ENCODE measurements around the gene MYO7B. TPM values are rescaled to one million over a fixed set of nuclear protein-coding genes. Genes with fewer than 3 reads are reported as not detected.

The MYO7B gene
- total and polyA plus RNA-seq, 9 of the 15 experiments (the other 6 are each of a cell fraction or from before 2014, with no cell fraction given) = 0.08 TPM; not detected in 8

- CTCF ChIA-PET (ENCODE audit: low intra/inter-chr PET ratio) = no interaction called here
- BruUV-seq (replicated peaks) = no TSS peak
- Histone ChIP-seq H3K27me3 (ENCODE audit: control insufficient read depth in 2 of 2, insufficient read depth in 2 of 2, low read length in 2 of 2) (peaks cover 54 to 79% of the 10 kb centered on the region in 2 experiments), H3K9me1 (ENCODE audit: control insufficient read depth, insufficient read depth, low read length) (no peaks in the 10 kb centered on the region), H3K79me2 (ENCODE audit: control insufficient read depth, insufficient read depth, low read length) (no peaks in the 10 kb centered on the region), H3K4me2 (ENCODE audit: insufficient read depth, low read length) (no peak overlapping the region), H4K20me1 (replicated peaks; ENCODE audit: control insufficient read depth, insufficient read depth, low read length) (no peaks in the 10 kb centered on the region), H3K36me3 (ENCODE audit: control insufficient read depth, insufficient read depth, low read length) (no peaks in the 10 kb centered on the region; the same call in 2 of the 3 replicates), H2AFZ (ENCODE audit: low read depth, low read length) (no peak overlapping the region), H3K9me3 (replicated peaks; ENCODE audit: control insufficient read depth, insufficient read depth, low read depth, low read length) (no peaks in the 10 kb centered on the region), H3K9ac (ENCODE audit: insufficient read depth in 1 of 2, low read depth in 2 of 2, low read length in 2 of 2) (peak overlapping the region in 1 of 2 experiments; percentile 40; a peak in 2 of 4 replicates), H3K4me3 (no peak overlapping the region), H3K27ac (ENCODE audit: extremely low read depth, low read depth, low read length) (no peak overlapping the region), H3K4me1 (replicated peaks in 1 of 2; ENCODE audit: control insufficient read depth in 2 of 2, insufficient read depth in 2 of 2, low read length in 2 of 2) (peaks cover 0 to 11% of the 10 kb centered on the region in 2 experiments; a peak in 2 of 5 replicates)
- WGBS (ENCODE audit: insufficient coverage, low coverage, missing lambda C conversion rate) = 2% methylated on average over 24 of the region's 24 CpGs
- in situ Hi-C loops (cut with MboI) = no loop called here
- ATAC-seq = peak; percentile 22; the same call in 1 of the 3 replicates
- POLR2A ChIA-PET = no interaction called here
- FAIRE-seq = no peak
- intact Hi-C loops (cut with micrococcal nuclease) = no loop called here
- no peak for DNase-seq (ENCODE audit: extremely low read depth in 1 of 4, low spot score in 3 of 4)
- TF ChIP-seq, protein P1, sequence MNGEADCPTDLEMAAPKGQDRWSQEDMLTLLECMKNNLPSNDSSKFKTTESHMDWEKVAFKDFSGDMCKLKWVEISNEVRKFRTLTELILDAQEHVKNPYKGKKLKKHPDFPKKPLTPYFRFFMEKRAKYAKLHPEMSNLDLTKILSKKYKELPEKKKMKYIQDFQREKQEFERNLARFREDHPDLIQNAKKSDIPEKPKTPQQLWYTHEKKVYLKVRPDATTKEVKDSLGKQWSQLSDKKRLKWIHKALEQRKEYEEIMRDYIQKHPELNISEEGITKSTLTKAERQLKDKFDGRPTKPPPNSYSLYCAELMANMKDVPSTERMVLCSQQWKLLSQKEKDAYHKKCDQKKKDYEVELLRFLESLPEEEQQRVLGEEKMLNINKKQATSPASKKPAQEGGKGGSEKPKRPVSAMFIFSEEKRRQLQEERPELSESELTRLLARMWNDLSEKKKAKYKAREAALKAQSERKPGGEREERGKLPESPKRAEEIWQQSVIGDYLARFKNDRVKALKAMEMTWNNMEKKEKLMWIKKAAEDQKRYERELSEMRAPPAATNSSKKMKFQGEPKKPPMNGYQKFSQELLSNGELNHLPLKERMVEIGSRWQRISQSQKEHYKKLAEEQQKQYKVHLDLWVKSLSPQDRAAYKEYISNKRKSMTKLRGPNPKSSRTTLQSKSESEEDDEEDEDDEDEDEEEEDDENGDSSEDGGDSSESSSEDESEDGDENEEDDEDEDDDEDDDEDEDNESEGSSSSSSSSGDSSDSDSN (IDR thresholded peaks at IDR 0.05; ENCODE audit: borderline replicate concordance in 1 of 2, low read depth in 2 of 2, low read length in 2 of 2) = no peak
- TF ChIP-seq, protein P2, sequence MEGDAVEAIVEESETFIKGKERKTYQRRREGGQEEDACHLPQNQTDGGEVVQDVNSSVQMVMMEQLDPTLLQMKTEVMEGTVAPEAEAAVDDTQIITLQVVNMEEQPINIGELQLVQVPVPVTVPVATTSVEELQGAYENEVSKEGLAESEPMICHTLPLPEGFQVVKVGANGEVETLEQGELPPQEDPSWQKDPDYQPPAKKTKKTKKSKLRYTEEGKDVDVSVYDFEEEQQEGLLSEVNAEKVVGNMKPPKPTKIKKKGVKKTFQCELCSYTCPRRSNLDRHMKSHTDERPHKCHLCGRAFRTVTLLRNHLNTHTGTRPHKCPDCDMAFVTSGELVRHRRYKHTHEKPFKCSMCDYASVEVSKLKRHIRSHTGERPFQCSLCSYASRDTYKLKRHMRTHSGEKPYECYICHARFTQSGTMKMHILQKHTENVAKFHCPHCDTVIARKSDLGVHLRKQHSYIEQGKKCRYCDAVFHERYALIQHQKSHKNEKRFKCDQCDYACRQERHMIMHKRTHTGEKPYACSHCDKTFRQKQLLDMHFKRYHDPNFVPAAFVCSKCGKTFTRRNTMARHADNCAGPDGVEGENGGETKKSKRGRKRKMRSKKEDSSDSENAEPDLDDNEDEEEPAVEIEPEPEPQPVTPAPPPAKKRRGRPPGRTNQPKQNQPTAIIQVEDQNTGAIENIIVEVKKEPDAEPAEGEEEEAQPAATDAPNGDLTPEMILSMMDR (IDR thresholded peaks at IDR 0.05 in 2 of 3, conservative IDR thresholded peaks at IDR 0.05 in 1 of 3; ENCODE audit: insufficient read depth in 2 of 3, low read depth in 1 of 3, low read length in 3 of 3) = no peak
- TF ChIP-seq SMARCC2 (IDR thresholded peaks at IDR 0.05; ENCODE audit: low read depth) (no peak), U2AF1 (optimal IDR thresholded peaks at IDR 0.05; ENCODE audit: low read depth, low read length) (no peak), KHSRP (IDR thresholded peaks at IDR 0.05) (no peak), ZNF561 (CRISPR knock-in tag; conservative IDR thresholded peaks at IDR 0.05) (no peak), ZNF232 (CRISPR knock-in tag; IDR thresholded peaks at IDR 0.05) (no peak), MCM5 (IDR thresholded peaks at IDR 0.05; ENCODE audit: low read depth) (no peak), SRSF3 (IDR thresholded peaks at IDR 0.05; ENCODE audit: insufficient read depth, low read length) (no peak)
- TF ChIP-seq, protein P3, sequence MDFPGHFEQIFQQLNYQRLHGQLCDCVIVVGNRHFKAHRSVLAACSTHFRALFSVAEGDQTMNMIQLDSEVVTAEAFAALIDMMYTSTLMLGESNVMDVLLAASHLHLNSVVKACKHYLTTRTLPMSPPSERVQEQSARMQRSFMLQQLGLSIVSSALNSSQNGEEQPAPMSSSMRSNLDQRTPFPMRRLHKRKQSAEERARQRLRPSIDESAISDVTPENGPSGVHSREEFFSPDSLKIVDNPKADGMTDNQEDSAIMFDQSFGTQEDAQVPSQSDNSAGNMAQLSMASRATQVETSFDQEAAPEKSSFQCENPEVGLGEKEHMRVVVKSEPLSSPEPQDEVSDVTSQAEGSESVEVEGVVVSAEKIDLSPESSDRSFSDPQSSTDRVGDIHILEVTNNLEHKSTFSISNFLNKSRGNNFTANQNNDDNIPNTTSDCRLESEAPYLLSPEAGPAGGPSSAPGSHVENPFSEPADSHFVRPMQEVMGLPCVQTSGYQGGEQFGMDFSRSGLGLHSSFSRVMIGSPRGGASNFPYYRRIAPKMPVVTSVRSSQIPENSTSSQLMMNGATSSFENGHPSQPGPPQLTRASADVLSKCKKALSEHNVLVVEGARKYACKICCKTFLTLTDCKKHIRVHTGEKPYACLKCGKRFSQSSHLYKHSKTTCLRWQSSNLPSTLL (IDR thresholded peaks at IDR 0.05) = no peak
- TF ChIP-seq, protein P4, sequence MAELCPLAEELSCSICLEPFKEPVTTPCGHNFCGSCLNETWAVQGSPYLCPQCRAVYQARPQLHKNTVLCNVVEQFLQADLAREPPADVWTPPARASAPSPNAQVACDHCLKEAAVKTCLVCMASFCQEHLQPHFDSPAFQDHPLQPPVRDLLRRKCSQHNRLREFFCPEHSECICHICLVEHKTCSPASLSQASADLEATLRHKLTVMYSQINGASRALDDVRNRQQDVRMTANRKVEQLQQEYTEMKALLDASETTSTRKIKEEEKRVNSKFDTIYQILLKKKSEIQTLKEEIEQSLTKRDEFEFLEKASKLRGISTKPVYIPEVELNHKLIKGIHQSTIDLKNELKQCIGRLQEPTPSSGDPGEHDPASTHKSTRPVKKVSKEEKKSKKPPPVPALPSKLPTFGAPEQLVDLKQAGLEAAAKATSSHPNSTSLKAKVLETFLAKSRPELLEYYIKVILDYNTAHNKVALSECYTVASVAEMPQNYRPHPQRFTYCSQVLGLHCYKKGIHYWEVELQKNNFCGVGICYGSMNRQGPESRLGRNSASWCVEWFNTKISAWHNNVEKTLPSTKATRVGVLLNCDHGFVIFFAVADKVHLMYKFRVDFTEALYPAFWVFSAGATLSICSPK (IDR thresholded peaks at IDR 0.05; ENCODE audit: borderline replicate concordance) = no peak
Observed at GRCh38 chr2:127609031-127609751, 73.7 kb downstream of the MYO7B start.

All from K562 (cell line).